Dendritic cell treated with granulocyte-macrophage colony-stimulating factor and Interleukin-4, amounts not matched to agents 40 ng/mL and 50 ng/mL, for 4 days (primary cell): ENCODE measurements around the gene ST6GALNAC3.
"Not testable (repeated sequence)": the region's sequence is repeated elsewhere in the genome, so short reads cannot be mapped to it uniquely, and the experiment has no call there.

ENCODE experiments used
- H3K27ac Mint-ChIP-seq: one replicate; pipeline ENCODE4 v1.8.0; 2022; ENCODE audit warnings: mild to moderate bottlenecking, mixed read lengths
- H3K27me3 Mint-ChIP-seq: one replicate; pipeline ENCODE4 v1.8.0; 2022; ENCODE audit warnings: mild to moderate bottlenecking, mixed read lengths
- H3K36me3 Mint-ChIP-seq: one replicate; pipeline ENCODE4 v1.8.0; 2022; ENCODE audit warnings: low read depth, mixed read lengths
- H3K4me1 Mint-ChIP-seq: one replicate; pipeline ENCODE4 v1.8.0; 2022; ENCODE audit warnings: low read depth, mixed read lengths
- H3K4me3 Mint-ChIP-seq: one replicate; pipeline ENCODE4 v1.8.0; 2022; ENCODE audit warnings: mild to moderate bottlenecking, moderate library complexity, mixed read lengths
- H3K9me3 Mint-ChIP-seq: one replicate; pipeline ENCODE4 v1.8.0; 2022; ENCODE audit warnings: mixed read lengths
- intact Hi-C: fragments of 100-400 bp; cut with micrococcal nuclease; formaldehyde crosslinking; loops from one replicate; pipeline ENCODE4 v1.15.0; 2022

The ST6GALNAC3 gene

DNA sequence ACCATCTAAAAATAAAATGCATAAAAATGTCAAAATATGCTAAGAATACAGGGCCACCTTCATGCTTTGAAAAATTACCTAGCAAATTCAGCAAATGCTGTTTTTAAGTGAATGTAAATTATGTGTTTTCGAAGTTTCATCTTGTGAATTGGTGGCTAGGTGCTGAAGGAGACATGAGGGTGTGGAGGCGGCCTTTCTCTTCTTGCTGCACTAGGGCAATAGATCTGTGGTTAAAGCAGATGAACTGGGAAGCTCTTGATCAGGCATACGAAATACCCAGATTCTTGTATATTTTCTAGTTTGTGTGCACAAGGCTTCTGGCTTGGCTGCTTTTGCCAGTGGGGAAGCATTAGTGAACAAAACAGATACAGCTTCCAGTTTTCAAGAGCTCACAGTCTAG lies 224.5 kb downstream of the ST6GALNAC3 start:
- no peaks in the 10 kb centered on the region for H3K4me1 Mint-ChIP-seq
- intact Hi-C loops = no loop called here
- no peaks in the 10 kb centered on the region for H3K27me3 Mint-ChIP-seq
- no peak overlapping the region for H3K4me3 Mint-ChIP-seq
- H3K36me3 Mint-ChIP-seq = no peaks in the 10 kb centered on the region
- H3K9me3 Mint-ChIP-seq = no peaks in the 10 kb centered on the region
- H3K27ac Mint-ChIP-seq = no peak overlapping the region

GRCh38 chr1:76300556-76300955 lies 226.0 kb downstream of the ST6GALNAC3 start:
- no peaks in the 10 kb centered on the region for H3K9me3 Mint-ChIP-seq
- intact Hi-C loops = no loop called here
- no peaks in the 10 kb centered on the region for H3K27me3 Mint-ChIP-seq
- no peaks in the 10 kb centered on the region for H3K36me3 Mint-ChIP-seq
- no peak overlapping the region for H3K4me3 Mint-ChIP-seq
- no peaks in the 10 kb centered on the region for H3K4me1 Mint-ChIP-seq
- no peak overlapping the region for H3K27ac Mint-ChIP-seq

DNA sequence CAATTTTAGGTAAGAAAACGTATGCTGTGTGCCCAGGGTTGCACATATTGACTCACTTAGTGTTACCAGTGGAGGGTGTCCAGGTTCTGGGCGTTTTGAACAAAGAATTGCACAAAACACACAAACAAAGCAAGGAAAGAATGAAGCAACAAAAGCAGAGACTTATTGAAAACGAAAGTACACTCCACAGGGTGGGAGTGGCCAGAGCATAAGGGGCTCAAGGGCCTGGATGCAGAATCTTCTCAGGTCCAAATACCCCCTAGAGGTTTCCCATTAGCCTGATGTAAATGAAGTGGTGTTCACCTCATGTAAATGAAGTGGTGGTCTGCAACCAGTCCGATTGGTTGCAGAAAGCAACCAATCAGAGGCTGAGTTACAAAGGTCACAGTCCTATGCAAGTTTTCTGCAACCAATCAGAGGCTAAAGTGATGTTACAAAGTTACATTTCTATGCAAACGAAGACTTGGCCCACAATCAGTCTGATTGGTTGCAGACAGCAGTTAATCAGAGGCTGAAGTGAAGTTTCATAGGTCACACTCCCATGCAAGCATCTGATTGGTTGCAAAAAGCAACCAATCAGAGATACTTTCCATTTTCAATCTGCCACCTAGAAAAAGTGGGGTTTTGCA lies 228.3 kb downstream of the ST6GALNAC3 start:
- no peaks in the 10 kb centered on the region for H3K36me3 Mint-ChIP-seq
- no peak overlapping the region for H3K27ac Mint-ChIP-seq
- H3K27me3 Mint-ChIP-seq = no peaks in the 10 kb centered on the region
- no peaks in the 10 kb centered on the region for H3K4me1 Mint-ChIP-seq
- intact Hi-C loops = no loop called here
- H3K4me3 Mint-ChIP-seq = no peak overlapping the region
- H3K9me3 Mint-ChIP-seq = no peaks in the 10 kb centered on the region

- H3K4me1 Mint-ChIP-seq = no peaks in the 10 kb centered on the region
- no peaks in the 10 kb centered on the region for H3K9me3 Mint-ChIP-seq
- H3K4me3 Mint-ChIP-seq = no peak overlapping the region
- intact Hi-C loops = no loop called here
- no peaks in the 10 kb centered on the region for H3K27me3 Mint-ChIP-seq
- no peak overlapping the region for H3K27ac Mint-ChIP-seq
- no peaks in the 10 kb centered on the region for H3K36me3 Mint-ChIP-seq
Observed at GRCh38 chr1:76303340-76303717, 228.8 kb downstream of the ST6GALNAC3 start.

DNA sequence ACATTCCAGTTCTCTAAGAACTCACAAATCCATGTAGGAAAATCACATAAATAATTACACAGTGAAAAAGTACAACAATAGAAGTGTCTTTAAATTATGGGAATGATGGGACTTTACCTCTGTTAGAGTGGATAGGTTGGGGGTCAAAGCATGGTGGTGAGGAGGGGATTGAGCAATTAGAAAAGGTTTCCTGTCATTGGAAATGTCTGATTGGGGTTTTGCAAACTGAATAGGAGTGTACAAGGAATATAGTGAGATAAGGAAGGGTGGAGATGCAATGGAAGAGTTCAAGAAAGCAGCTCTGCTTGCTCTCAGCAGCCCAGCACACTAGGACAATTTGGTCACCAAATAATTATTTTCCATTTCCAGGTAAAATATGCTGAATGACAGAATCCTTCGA lies 238.8 kb downstream of the ST6GALNAC3 start:
- no peaks in the 10 kb centered on the region for H3K27me3 Mint-ChIP-seq
- H3K9me3 Mint-ChIP-seq = no peaks in the 10 kb centered on the region
- no peaks in the 10 kb centered on the region for H3K36me3 Mint-ChIP-seq
- H3K27ac Mint-ChIP-seq = no peak overlapping the region
- no peak overlapping the region for H3K4me3 Mint-ChIP-seq
- intact Hi-C loops = no loop called here
- no peaks in the 10 kb centered on the region for H3K4me1 Mint-ChIP-seq

- Mint-ChIP-seq H3K27ac (no peak overlapping the region), H3K27me3 (no peaks in the 10 kb centered on the region), H3K36me3 (no peaks in the 10 kb centered on the region), H3K9me3 (no peaks in the 10 kb centered on the region), H3K4me3 (no peak overlapping the region), H3K4me1 (no peaks in the 10 kb centered on the region)
- intact Hi-C loops = no loop called here
Observed at GRCh38 chr1:76314730-76315129, 240.2 kb downstream of the ST6GALNAC3 start.

- Mint-ChIP-seq H3K27me3 (no peaks in the 10 kb centered on the region), H3K4me1 (no peaks in the 10 kb centered on the region), H3K9me3 (no peaks in the 10 kb centered on the region), H3K36me3 (no peaks in the 10 kb centered on the region), H3K27ac (no peak overlapping the region), H3K4me3 (no peak overlapping the region)
- intact Hi-C loops = no loop called here
Observed at GRCh38 chr1:76317299-76317900, 242.9 kb downstream of the ST6GALNAC3 start.

DNA sequence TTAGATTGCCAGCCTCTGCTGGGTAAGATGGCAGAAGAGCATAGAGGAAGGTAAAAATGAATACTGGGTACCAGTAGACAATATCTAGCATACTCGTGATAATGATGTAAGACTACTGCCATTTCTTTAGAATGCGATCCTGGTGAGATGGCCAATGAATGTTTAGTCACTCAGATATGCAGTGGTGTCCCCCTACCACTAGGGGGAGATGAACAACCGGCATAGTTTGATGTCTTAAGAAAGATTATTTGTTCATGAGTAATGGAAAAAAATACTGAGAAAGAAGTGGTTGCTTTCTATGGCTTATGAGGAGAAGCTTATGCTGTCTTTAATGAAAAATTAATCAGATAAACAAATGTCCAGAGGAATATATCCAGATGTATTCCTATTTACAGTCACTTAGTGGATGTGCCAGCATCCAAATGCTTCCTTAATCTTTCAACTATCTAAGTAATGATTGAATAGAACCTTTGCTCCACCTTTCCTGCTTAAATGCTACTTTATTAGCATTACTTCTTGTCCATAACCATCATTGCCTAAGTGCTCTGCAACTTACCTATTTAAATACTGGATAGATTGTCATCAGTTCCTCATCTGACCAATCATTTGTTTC lies 256.6 kb downstream of the ST6GALNAC3 start:
- H3K27ac Mint-ChIP-seq = no peak overlapping the region
- no peaks in the 10 kb centered on the region for H3K27me3 Mint-ChIP-seq
- no peaks in the 10 kb centered on the region for H3K4me1 Mint-ChIP-seq
- H3K4me3 Mint-ChIP-seq = no peak overlapping the region
- no peaks in the 10 kb centered on the region for H3K9me3 Mint-ChIP-seq
- H3K36me3 Mint-ChIP-seq = no peaks in the 10 kb centered on the region
- intact Hi-C loops = loop anchor here (5.0 kb wide), 2 partner anchors 796 to 811 kb away; no protein-coding TSS in a partner anchor

GRCh38 chr1:76335882-76336281 lies 261.3 kb downstream of the ST6GALNAC3 start:
- H3K27ac Mint-ChIP-seq = no peak overlapping the region
- intact Hi-C loops = no loop called here
- no peaks in the 10 kb centered on the region for H3K36me3 Mint-ChIP-seq
- no peaks in the 10 kb centered on the region for H3K27me3 Mint-ChIP-seq
- H3K4me1 Mint-ChIP-seq = no peaks in the 10 kb centered on the region
- no peak overlapping the region for H3K4me3 Mint-ChIP-seq
- no peaks in the 10 kb centered on the region for H3K9me3 Mint-ChIP-seq

DNA sequence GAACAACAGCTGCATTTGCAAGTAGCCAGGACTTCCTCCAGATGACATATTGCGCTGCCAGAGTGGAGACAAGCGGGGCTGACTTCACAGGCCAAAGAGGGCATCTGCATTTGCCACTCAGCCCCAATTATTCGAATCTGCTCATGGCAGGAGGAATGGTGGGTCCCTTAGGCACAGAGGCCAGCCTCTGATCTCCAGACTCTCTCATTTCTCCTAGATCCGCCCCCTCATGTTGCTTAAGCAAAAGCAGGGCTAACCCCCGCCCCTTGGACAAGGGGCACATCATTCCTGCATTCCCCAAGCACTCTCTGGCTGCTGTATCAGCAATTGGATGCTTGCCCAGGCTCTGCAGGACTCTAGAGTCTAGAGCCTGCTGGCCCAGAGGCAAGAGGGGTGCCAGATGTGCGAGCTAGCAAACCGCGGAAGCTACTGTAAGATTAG lies 262.4 kb downstream of the ST6GALNAC3 start:
- Mint-ChIP-seq H3K9me3 (peaks cover 5% of the 10 kb centered on the region), H3K27me3 (no peaks in the 10 kb centered on the region), H3K4me1 (no peaks in the 10 kb centered on the region), H3K36me3 (no peaks in the 10 kb centered on the region), H3K4me3 (no peak overlapping the region), H3K27ac (no peak overlapping the region)
- intact Hi-C loops = no loop called here

- Mint-ChIP-seq H3K27ac (no peak overlapping the region), H3K4me1 (no peaks in the 10 kb centered on the region)
- intact Hi-C loops = no loop called here
Observed at GRCh38 chr1:76337542-76338219, 263.1 kb downstream of the ST6GALNAC3 start.

GRCh38 chr1:76340056-76340455 lies 265.5 kb downstream of the ST6GALNAC3 start:
- no peak overlapping the region for H3K4me3 Mint-ChIP-seq
- no peaks in the 10 kb centered on the region for H3K36me3 Mint-ChIP-seq
- intact Hi-C loops = no loop called here
- H3K27me3 Mint-ChIP-seq = no peaks in the 10 kb centered on the region
- no peak overlapping the region for H3K27ac Mint-ChIP-seq
- H3K4me1 Mint-ChIP-seq = no peaks in the 10 kb centered on the region
- peaks cover 8% of the 10 kb centered on the region for H3K9me3 Mint-ChIP-seq

More at GRCh38 chr1:76337542-76338219, 263.1 kb downstream of the ST6GALNAC3 start:
- peaks cover 8% of the 10 kb centered on the region for H3K9me3 Mint-ChIP-seq
- H3K36me3 Mint-ChIP-seq = no peaks in the 10 kb centered on the region
- H3K27me3 Mint-ChIP-seq = no peaks in the 10 kb centered on the region
- no peak overlapping the region for H3K4me3 Mint-ChIP-seq

- H3K4me1 Mint-ChIP-seq, H3K4me3 Mint-ChIP-seq, H3K27me3 Mint-ChIP-seq, H3K9me3 Mint-ChIP-seq, intact Hi-C loops, H3K36me3 Mint-ChIP-seq, H3K27ac Mint-ChIP-seq: not testable (repeated sequence)
Observed at GRCh38 chr1:76341816-76342215, 267.3 kb downstream of the ST6GALNAC3 start.

- Mint-ChIP-seq H3K4me1 (no peaks in the 10 kb centered on the region), H3K9me3 (peaks cover 8% of the 10 kb centered on the region), H3K4me3 (no peak overlapping the region), H3K27me3 (no peaks in the 10 kb centered on the region), H3K36me3 (no peaks in the 10 kb centered on the region), H3K27ac (no peak overlapping the region)
- intact Hi-C loops = no loop called here
Observed at GRCh38 chr1:76343356-76343755, 268.8 kb downstream of the ST6GALNAC3 start.
